A549 (cell line): ENCODE results near the gene PHF20.
"Not testable (repeated sequence)": the region's sequence is repeated elsewhere in the genome, so short reads cannot be mapped to it uniquely, and the experiment has no call there.

ENCODE experiments used
- BCL3 ChIP-seq: fragments of >200 bp; sonication (Bioruptor Twin); formaldehyde crosslinking; IDR thresholded peaks from 3 replicates; pipeline ENCODE4 v1.6.1; 2016
- CHD2 ChIP-seq: fragments of 150-350 bp; IDR thresholded peaks from 2 replicates; pipeline ENCODE4 v1.6.1; 2014; ENCODE audit warnings: low read length; ENCODE audit not compliant: partially characterized antibody

GRCh38 chr20:35996492-35996891, 224.7 kb downstream of the PHF20 start:
- TF ChIP-seq BCL3, CHD2: not testable (repeated sequence)
